CD4-positive, alpha-beta memory T cell (primary cell): ENCODE results near the gene SORL1-AS1.

ENCODE experiments used
- CTCF ChIA-PET: fragments of 350-600 bp; sonication (Branson Sonifier 250); formaldehyde crosslinking; loops from one replicate; lab custom pipeline; 2021; ENCODE audit warnings: inconsistent platforms; ENCODE audit not compliant: partially characterized antibody; lab: Charles Lee
- POLR2A ChIA-PET: fragments of 350-600 bp; sonication (Branson Sonifier 250); formaldehyde crosslinking; loops from one replicate; lab custom pipeline; 2021; ENCODE audit not compliant: partially characterized antibody; lab: Charles Lee
- DNase-seq, 5 donors: peaks; one replicate each; pipeline versions ENCODE4 v3.0.0 to v3.0.0-alpha.2; 2020 to 2022; ENCODE audit warnings: mixed read lengths in 1 of 5
- H3K27ac ChIP-seq: one replicate; pipeline ENCODE4 v1.7.0; 2013; ENCODE audit warnings: low read depth, low read length
- H3K27me3 ChIP-seq: 2 replicates; pipeline ENCODE4 v1.7.0; 2013; ENCODE audit warnings: mild to moderate bottlenecking, low read length, moderate library complexity; ENCODE audit not compliant: insufficient read depth
- H3K36me3 ChIP-seq: 2 replicates; pipeline ENCODE4 v1.7.0; 2013; ENCODE audit warnings: mild to moderate bottlenecking, low read length, moderate library complexity; ENCODE audit not compliant: insufficient read depth
- H3K4me1 ChIP-seq: 2 replicates; pipeline ENCODE4 v1.7.0; 2013; ENCODE audit warnings: mild to moderate bottlenecking, low read length, moderate library complexity; ENCODE audit not compliant: insufficient read depth
- H3K4me3 ChIP-seq, 2 donors: one replicate each; pipeline ENCODE4 v1.7.0; 2013; ENCODE audit warnings: low read length in 2 of 2, mild to moderate bottlenecking in 1 of 2
- H3K9me3 ChIP-seq, 2 donors: one replicate each; pipeline ENCODE4 v1.7.0; 2013; ENCODE audit warnings: low read length in 2 of 2, control low read depth in 1 of 2; ENCODE audit not compliant: control insufficient read depth in 1 of 2
- H3K27ac Mint-ChIP-seq, 7 donors: one replicate each; pipeline ENCODE4 v1.8.0; 2020 to 2021; ENCODE audit warnings: mixed read lengths in 7 of 7, mild to moderate bottlenecking in 6 of 7, inconsistent platforms in 3 of 7, moderate library complexity in 3 of 7
- H3K27me3 Mint-ChIP-seq, 2 donors: one replicate each; pipeline ENCODE4 v1.8.0; 2020 to 2021; ENCODE audit warnings: mixed read lengths in 2 of 2
- H3K36me3 Mint-ChIP-seq, 2 donors: one replicate each; pipeline ENCODE4 v1.8.0; 2020 to 2021; ENCODE audit warnings: mixed read lengths in 2 of 2, inconsistent platforms in 1 of 2, mild to moderate bottlenecking in 1 of 2
- H3K4me1 Mint-ChIP-seq, 4 donors: one replicate each; pipeline ENCODE4 v1.8.0; 2020 to 2021; ENCODE audit warnings: mixed read lengths in 4 of 4, mild to moderate bottlenecking in 1 of 4
- H3K4me3 Mint-ChIP-seq, 8 donors: one replicate each; pipeline ENCODE4 v1.8.0; 2020 to 2021; ENCODE audit warnings: mixed read lengths in 8 of 8, mild to moderate bottlenecking in 7 of 8, moderate library complexity in 6 of 8, inconsistent platforms in 3 of 8
- H3K9me3 Mint-ChIP-seq, 8 donors: one replicate each; pipeline ENCODE4 v1.8.0; 2020 to 2021; ENCODE audit warnings: mixed read lengths in 8 of 8, mild to moderate bottlenecking in 5 of 8, inconsistent platforms in 3 of 8, moderate library complexity in 1 of 8
- intact Hi-C: fragments of 100-400 bp; cut with micrococcal nuclease; formaldehyde crosslinking; loops from one replicate; pipeline ENCODE4 v1.15.1; 2023

SORL1-AS1 gene

GRCh38 chr11:121456151-121456550, 3.4 kb upstream of the SORL1-AS1 start:
- Histone ChIP-seq H3K27me3 (no peaks in the 10 kb centered on the region), H3K9me3 (no peaks in the 10 kb centered on the region), H3K27ac (peak overlapping the region; percentile 79), H3K4me3 (no peak overlapping the region), H3K36me3 (no peaks in the 10 kb centered on the region), H3K4me1 (peaks cover 82% of the 10 kb centered on the region)
- H3K9me3 Mint-ChIP-seq, result no peaks in the 10 kb centered on the region
- H3K27ac Mint-ChIP-seq, result peak overlapping the region; percentile 87 to 97 (median 95)
- H3K27me3 Mint-ChIP-seq, result no peaks in the 10 kb centered on the region
- H3K4me1 Mint-ChIP-seq, result peaks cover 54 to 91% (median 70%) of the 10 kb centered on the region in 4 donors
- peak overlapping the region; percentile 71 to 100 (median 96) for H3K4me3 Mint-ChIP-seq
- ChIA-PET POLR2A (interaction anchor here (1.2 to 7.1 kb wide), 11 partner anchors 8 to 136 kb away, joined by 3 to 98 read pairs (median 6); no protein-coding TSS in a partner anchor), CTCF (interaction anchor here (1.4 to 1.5 kb wide), 3 partner anchors 12 to 129 kb away, joined by 4 to 6 read pairs (median 4); no protein-coding TSS in a partner anchor)
- peaks cover 41 to 65% of the 10 kb centered on the region in 2 donors for H3K36me3 Mint-ChIP-seq
- intact Hi-C loops, result no loop called here
- DNase-seq, result no peak

- Mint-ChIP-seq H3K9me3 (no peaks in the 10 kb centered on the region), H3K4me1 (peaks cover 55 to 91% (median 70%) of the 10 kb centered on the region in 4 donors), H3K4me3 (peak overlapping the region; percentile 93 to 100 (median 98)), H3K36me3 (peaks cover 41 to 69% of the 10 kb centered on the region in 2 donors), H3K27ac (peak overlapping the region; percentile 91 to 98 (median 96)), H3K27me3 (no peaks in the 10 kb centered on the region)
- peaks cover 82% of the 10 kb centered on the region for H3K4me1 ChIP-seq
- H3K4me3 ChIP-seq, result peak overlapping the region; percentile 9 to 82
- no peaks in the 10 kb centered on the region for H3K9me3 ChIP-seq
- H3K27me3 ChIP-seq, result no peaks in the 10 kb centered on the region
- peak overlapping the region; percentile 79 for H3K27ac ChIP-seq
- DNase-seq, result no peak
- intact Hi-C loops, result no loop called here
- ChIA-PET POLR2A (interaction anchor here (1.0 to 7.1 kb wide), 12 partner anchors 9 to 154 kb away, joined by 3 to 98 read pairs (median 5); no protein-coding TSS in a partner anchor), CTCF (interaction anchor here (1.6 kb wide), 1 partner anchor 11 kb away, joined by 5 read pairs; no protein-coding TSS in a partner anchor)
- H3K36me3 ChIP-seq, result no peaks in the 10 kb centered on the region
Observed at GRCh38 chr11:121455115-121455514, 2.3 kb upstream of the SORL1-AS1 start.

- H3K4me1 ChIP-seq, result peaks cover 82% of the 10 kb centered on the region
- ChIA-PET POLR2A (interaction anchor here (1.0 to 7.1 kb wide), 14 partner anchors 10 to 152 kb away, joined by 3 to 462 read pairs (median 5); no protein-coding TSS in a partner anchor), CTCF (interaction anchor here (1.0 to 1.6 kb wide), 3 partner anchors 11 to 14 kb away, joined by 3 to 5 read pairs (median 3); no protein-coding TSS in a partner anchor)
- H3K27ac ChIP-seq, result peak overlapping the region; percentile 79
- no peaks in the 10 kb centered on the region for H3K27me3 ChIP-seq
- H3K36me3 ChIP-seq, result no peaks in the 10 kb centered on the region
- H3K27me3 Mint-ChIP-seq, result no peaks in the 10 kb centered on the region
- H3K36me3 Mint-ChIP-seq, result peaks cover 37 to 66% of the 10 kb centered on the region in 2 donors
- H3K9me3 Mint-ChIP-seq, result no peaks in the 10 kb centered on the region
- peaks cover 56 to 91% (median 70%) of the 10 kb centered on the region in 4 donors for H3K4me1 Mint-ChIP-seq
- peak overlapping the region; percentile 93 to 100 (median 98) for H3K4me3 Mint-ChIP-seq
- DNase-seq, result no peak
- intact Hi-C loops, result loop anchor here (1.0 to 5.0 kb wide), 5 partner anchors 41 to 138 kb away; no protein-coding TSS in a partner anchor
- H3K27ac Mint-ChIP-seq, result peak overlapping the region; percentile 91 to 98 (median 96)
- H3K4me3 ChIP-seq, result peak overlapping the region; percentile 82 to 90
- H3K9me3 ChIP-seq, result no peaks in the 10 kb centered on the region
Observed at GRCh38 chr11:121453589-121454299, 977 bp upstream of the SORL1-AS1 start.

- Histone ChIP-seq H3K9me3 (no peaks in the 10 kb centered on the region), H3K36me3 (no peaks in the 10 kb centered on the region), H3K4me3 (peak within 1 kb of the TSS; percentile 82 to 90), H3K27me3 (no peaks in the 10 kb centered on the region), H3K27ac (peak within 1 kb of the TSS; percentile 79), H3K4me1 (peaks cover 82% of the 10 kb centered on the region)
- Mint-ChIP-seq H3K27me3 (no peaks in the 10 kb centered on the region), H3K4me3 (peak within 1 kb of the TSS; percentile 93 to 100 (median 98)), H3K27ac (peak within 1 kb of the TSS; percentile 91 to 98 (median 96)), H3K9me3 (no peaks in the 10 kb centered on the region), H3K36me3 (peaks cover 37 to 66% of the 10 kb centered on the region in 2 donors), H3K4me1 (peaks cover 56 to 91% (median 69%) of the 10 kb centered on the region in 4 donors)
- peak; percentile 70 to 81 (median 72) for DNase-seq
- POLR2A ChIA-PET, result interaction anchor here (0.6 to 7.2 kb wide), 28 partner anchors 8 to 1610 kb away, joined by 3 to 462 read pairs (median 8); partner anchors contain the start of genes HSPA8 and SC5D
- intact Hi-C loops, result loop anchor here (1.0 to 5.0 kb wide), 8 partner anchors 12 to 203 kb away; no protein-coding TSS in a partner anchor
- CTCF ChIA-PET, result interaction anchor here (0.9 to 5.3 kb wide), 21 partner anchors 9 to 160 kb away, joined by 3 to 90 read pairs (median 5); partner anchors contain the start of gene SC5D
Observed at GRCh38 chr11:121451986-121452608, 670 bp downstream of the SORL1-AS1 start, which contains the start of gene SORL1. Gene SORL1 (plus strand): TSS chr11:121452314. CDS start chr11:121452332, 18 bp downstream.

- intact Hi-C loops, result loop anchor here (2.0 to 5.0 kb wide), 3 partner anchors 33 to 86 kb away; no protein-coding TSS in a partner anchor
- peak; percentile 41 to 69 (median 52) for DNase-seq
- Mint-ChIP-seq H3K27ac (peak overlapping the region; percentile 88 to 95 (median 91)), H3K9me3 (no peaks in the 10 kb centered on the region), H3K36me3 (peaks cover 39 to 66% of the 10 kb centered on the region in 2 donors), H3K4me3 (peak overlapping the region; percentile 84 to 96 (median 89)), H3K27me3 (no peaks in the 10 kb centered on the region), H3K4me1 (peaks cover 57 to 91% (median 68%) of the 10 kb centered on the region in 4 donors)
- H3K4me1 ChIP-seq, result peaks cover 81% of the 10 kb centered on the region
- H3K36me3 ChIP-seq, result no peaks in the 10 kb centered on the region
- H3K9me3 ChIP-seq, result no peaks in the 10 kb centered on the region
- H3K27ac ChIP-seq, result peak overlapping the region; percentile 79
- CTCF ChIA-PET, result interaction anchor here (0.8 to 5.3 kb wide), 29 partner anchors 8 to 159 kb away, joined by 3 to 90 read pairs (median 6); partner anchors contain the start of gene SC5D
- no peaks in the 10 kb centered on the region for H3K27me3 ChIP-seq
- POLR2A ChIA-PET, result interaction anchor here (0.7 to 7.2 kb wide), 40 partner anchors 8 to 1611 kb away, joined by 3 to 462 read pairs (median 5); partner anchors contain the start of genes HSPA8 and SC5D
- H3K4me3 ChIP-seq, result peak overlapping the region; percentile 70 to 82
Observed at GRCh38 chr11:121451178-121451985, 1.4 kb downstream of the SORL1-AS1 start.

- no peaks in the 10 kb centered on the region for H3K27me3 Mint-ChIP-seq
- Histone ChIP-seq H3K27me3 (no peaks in the 10 kb centered on the region), H3K4me3 (peak overlapping the region; percentile 70 to 82), H3K9me3 (no peaks in the 10 kb centered on the region), H3K36me3 (no peaks in the 10 kb centered on the region), H3K27ac (peak overlapping the region; percentile 79), H3K4me1 (peaks cover 80% of the 10 kb centered on the region)
- peak overlapping the region; percentile 90 to 95 (median 93) for H3K27ac Mint-ChIP-seq
- H3K36me3 Mint-ChIP-seq, result peaks cover 45 to 69% of the 10 kb centered on the region in 2 donors
- H3K9me3 Mint-ChIP-seq, result peaks cover 0 to 2% (median 0%) of the 10 kb centered on the region in 8 donors
- ChIA-PET CTCF (interaction anchor here (1.0 to 5.3 kb wide), 18 partner anchors 9 to 130 kb away, joined by 3 to 90 read pairs (median 9); no protein-coding TSS in a partner anchor), POLR2A (interaction anchor here (0.7 to 7.2 kb wide), 29 partner anchors 9 to 204 kb away, joined by 3 to 462 read pairs (median 7); partner anchors contain the start of gene SC5D)
- H3K4me1 Mint-ChIP-seq, result peaks cover 60 to 92% (median 70%) of the 10 kb centered on the region in 4 donors
- DNase-seq, result peak in 4 of 5 donors; percentile 46 to 56 (median 52)
- peak overlapping the region; percentile 84 to 96 (median 89) for H3K4me3 Mint-ChIP-seq
- intact Hi-C loops, result loop anchor here (2.0 to 5.0 kb wide), 3 partner anchors 32 to 87 kb away; no protein-coding TSS in a partner anchor
Observed at GRCh38 chr11:121450401-121450800, 2.4 kb downstream of the SORL1-AS1 start.
